GM21825 (cell line): Measurements from ENCODE around the gene MRPS27.

Experiments
- ATAC-seq: cut with Tn5 transposase; IDR thresholded peaks from one replicate; pipeline ENCODE4 v1.9.1; 2021; ENCODE audit warnings: mild to moderate bottlenecking, moderate library complexity; ENCODE audit not compliant: unreplicated experiment

Gene MRPS27

DNA sequence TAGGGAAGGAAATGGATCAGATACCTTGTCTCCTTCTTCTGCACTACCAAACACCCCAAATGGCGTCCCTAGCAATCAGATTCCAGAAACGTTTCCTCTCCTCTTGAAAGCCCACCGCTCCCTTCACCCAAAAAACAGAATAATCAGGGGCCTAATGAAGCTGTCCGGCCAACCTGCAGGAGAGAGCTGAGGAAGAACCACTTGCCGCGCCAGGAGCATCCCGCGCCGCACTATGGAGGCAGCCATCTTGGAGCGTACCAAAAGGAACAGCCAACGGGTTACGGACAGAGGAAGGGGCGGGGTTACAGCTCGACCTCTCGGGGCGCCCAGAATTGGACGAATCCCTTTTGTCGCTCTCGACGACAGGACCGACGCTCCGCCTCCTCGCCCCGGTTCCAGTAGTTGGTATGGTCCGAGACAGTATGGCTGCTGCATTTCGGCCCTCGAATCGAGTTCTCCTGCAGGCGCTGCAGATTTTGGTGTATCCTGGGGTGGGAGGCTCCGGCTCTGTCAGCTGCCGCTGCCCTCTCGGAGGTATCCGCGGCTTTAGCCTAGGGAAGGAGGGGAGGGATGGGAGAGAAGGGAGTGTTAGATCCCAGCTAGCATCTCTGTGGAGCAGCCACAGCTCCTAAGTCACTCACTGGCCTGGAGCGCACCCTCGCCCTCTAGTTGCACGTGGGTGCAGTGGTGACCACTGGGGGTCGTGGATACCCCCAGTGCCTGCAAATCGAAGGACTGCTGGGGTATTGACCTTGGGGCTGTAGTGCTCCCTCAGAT, at the start of gene MRPS27, which contains the start of gene PTCD2:
MRPS27 (minus strand) TSS at position 265 of the 777 bp plus-strand sequence; CDS start at position 246, 19 bp downstream.
PTCD2 (plus strand) TSS at position 398 of the 777 bp plus-strand sequence; CDS start at position 408, 10 bp downstream.
- peak; percentile 99 for ATAC-seq

DNA sequence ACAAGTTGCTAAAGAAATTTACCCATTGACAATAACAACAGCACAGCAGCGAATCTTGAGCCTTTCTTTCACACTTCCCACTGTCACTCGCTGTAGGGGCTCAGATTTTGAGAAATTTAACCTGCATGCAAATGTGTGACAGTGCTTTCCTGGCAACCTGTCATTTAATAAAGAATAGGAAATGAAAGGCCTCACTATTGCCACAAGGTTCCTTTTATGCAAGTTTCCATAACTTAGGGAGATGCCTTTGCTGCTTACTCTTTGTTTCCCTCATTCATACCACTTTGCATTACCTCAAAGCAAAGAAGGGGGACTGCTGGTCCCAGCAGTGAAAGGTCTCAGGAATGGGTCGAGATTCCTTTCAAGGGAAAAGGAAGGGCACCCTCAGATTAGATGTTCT, 49.7 kb upstream of the MRPS27 start:
- ATAC-seq, result no peak

DNA sequence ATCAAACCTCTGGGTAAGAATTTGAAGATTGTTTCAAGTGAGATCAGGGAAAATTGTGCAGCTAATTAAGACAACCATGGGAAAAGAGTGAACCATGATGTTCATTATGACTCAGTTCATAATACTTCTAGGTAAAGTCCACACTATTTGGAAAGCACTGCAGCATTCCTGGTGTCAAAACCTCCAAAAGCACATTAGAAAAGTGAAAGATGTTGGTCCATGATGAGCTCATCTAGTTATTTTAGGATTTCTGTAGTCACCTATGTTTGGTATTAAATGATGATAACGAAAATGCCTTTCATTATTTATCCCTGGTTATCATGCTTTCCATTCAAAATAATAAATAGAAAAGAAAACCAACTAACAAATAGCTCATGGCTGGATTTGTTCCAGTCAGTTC, 49.3 kb upstream of the MRPS27 start:
- no peak for ATAC-seq

DNA sequence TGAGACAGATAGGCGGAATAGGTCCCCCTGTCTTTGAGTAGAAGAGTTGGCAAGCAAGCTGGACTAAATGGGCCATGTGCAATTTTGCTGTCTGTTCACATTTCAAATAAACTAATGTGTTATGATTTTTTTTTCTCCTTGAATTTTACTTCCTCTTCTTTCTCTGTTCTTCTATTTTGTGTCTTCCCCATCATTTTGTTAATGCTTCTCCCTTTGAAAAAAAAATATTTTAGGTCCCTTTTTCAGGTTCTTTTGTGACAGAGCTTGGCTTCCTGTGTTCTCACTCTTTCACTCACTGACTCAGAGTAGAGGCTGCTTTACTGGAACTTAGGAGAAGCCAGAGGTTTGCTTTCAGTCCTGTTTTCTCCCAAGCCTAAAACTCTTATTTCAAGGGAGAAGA, 48.2 kb upstream of the MRPS27 start:
- no peak for ATAC-seq

DNA sequence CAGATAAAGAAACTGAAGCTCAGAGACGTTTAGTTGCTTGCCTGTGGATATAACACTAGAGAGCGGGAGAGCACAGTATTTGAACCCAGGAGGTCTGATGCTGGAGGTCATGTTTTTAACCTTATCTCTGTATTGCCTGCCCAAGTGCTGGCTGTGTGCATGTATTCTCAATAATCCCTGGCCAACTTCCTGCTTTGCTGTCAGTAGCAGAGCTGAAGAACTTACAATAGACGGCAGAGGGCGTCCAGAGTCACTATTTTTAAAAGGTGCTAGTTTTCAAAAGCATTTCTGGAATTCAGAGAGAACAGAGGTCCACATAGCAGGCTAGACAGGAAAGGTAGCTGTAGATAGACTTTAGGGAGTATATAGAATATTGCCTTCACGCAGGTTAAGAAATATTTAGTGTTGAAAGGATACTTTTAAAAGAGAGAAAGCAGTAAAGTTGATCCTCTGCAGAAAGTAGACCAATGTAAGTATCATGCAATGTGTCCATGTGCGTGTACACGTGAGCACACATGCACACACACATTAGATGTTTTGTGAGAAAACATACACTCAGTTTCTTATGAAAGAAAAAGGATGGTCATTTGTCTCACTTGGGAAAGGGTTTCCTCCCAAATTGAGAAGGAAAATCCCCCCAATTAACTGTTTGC, 46.4 kb upstream of the MRPS27 start:
- peak; percentile 80 for ATAC-seq

DNA sequence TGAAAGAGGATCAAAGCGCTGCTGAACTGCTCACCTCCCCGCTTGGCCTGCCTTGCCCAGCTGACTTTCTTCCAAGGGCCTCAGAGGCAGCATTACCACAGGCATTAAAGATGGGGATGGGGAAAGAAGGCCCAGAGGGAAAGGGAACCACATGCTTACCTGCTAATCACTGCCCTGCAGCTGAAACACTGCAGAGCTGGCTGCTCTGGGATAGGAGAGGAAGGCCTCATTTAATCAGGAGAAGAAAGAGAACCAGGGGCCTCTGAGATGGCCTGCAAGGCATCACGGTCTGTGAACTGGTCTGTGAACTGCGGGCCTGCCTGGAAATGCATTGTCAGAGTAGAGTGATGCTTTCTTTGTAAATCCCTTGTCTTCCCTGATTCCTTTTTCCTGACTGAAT, 44.9 kb upstream of the MRPS27 start:
- no peak for ATAC-seq

DNA sequence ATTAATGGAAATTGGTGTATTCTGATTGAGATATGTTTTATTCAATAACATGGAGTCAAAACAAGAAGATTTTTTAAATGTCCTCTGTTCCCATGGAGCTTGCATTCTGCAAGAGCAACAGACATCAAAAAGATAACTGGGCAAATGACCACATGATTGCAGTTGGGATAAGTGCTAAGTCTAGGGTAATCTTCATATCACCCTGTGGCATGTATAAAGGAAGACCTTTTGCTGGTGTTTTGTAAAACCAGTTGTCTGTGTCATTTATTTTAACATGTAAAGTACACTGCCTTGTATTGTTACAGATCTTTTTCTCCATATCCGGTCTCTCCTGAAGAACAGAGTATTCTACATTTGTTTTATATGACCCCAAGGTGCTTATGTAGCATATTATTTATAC, 44.1 kb upstream of the MRPS27 start:
- no peak for ATAC-seq

DNA sequence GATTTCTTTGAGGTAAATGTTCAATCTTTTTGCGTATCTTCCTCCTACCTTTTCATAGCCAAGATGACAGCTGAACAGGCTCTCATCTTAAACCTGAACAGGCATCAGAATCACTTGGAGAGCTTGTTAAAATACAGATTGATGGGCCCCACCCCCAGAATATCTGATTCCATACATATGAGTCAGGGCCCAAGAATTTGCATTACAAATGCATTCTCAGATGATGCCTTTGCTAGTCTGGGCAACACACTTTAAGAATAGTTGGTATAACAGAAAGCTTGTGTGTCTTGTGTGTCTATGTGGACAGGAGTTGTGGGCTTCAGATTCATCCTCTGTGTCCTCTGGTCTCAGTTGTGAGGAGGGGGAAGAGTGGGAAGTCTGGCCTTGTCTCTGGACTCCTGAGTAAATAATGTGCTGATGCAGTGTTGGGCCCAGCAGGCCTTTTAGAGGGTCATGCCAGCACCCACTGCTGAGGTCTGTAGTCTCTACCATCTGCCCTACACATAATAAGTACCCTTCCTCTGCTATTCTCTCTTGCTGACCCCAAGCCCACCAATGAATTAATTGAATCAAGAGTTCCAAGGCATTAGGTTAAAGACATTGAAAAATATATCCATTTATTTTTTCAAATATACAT, 43.2 kb upstream of the MRPS27 start:
- ATAC-seq, result no peak

DNA sequence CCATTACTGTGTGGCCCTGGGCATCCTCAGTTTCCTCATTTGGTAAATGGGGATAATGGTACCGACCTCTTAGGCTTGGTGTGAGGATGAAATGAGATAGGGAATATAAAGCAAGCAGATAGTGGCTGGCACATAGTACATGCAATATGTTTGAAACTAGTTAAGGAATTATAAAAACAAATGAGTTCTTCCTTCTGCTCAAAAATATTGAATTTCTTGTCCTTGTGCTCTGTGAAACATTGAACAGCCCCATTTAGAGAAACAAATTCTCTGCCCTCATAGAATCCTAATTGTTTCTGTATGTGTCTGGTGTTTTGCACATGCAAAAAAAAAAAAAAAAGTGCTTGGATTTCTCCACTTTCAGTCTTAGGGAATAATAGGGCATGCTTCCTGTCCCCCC, 39.8 kb upstream of the MRPS27 start:
- no peak for ATAC-seq

DNA sequence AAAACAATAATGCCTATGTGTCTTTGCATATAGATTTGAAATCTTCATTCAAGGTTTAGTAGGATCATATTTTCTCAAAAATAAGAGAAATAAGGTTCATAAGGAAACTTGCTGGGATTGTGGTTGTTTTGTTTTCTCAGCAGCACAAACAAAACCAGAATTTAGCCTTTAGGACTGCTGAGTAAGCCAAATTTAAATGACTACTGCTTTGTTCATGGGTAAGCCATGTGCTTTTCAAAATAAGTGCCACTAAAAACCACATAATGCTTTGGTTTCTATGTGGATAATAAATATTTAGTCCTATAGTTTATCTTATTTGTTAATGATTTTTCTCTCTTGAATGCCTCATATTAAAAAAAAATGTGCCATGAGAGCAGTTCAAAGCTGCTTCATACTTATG, 38.9 kb upstream of the MRPS27 start:
- ATAC-seq, result no peak

DNA sequence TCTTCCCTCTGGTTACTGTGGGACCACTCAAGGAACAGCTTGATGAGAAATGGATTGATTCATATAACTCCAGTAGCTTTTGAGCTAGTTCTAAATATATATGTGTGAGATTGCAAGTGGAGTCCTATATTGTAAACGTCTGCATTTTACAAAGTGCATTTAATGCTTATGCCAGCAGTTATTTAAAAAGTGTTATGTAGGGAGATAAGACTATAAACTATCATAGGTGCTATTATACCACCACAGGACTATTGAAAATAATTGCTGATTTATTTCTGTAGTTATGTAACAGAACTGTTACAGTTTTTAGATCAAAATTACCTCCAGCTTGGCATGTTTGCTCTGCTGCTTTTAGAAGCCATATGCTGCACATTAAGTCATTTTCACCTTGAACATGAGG, 36.3 kb upstream of the MRPS27 start:
- ATAC-seq, result no peak

DNA sequence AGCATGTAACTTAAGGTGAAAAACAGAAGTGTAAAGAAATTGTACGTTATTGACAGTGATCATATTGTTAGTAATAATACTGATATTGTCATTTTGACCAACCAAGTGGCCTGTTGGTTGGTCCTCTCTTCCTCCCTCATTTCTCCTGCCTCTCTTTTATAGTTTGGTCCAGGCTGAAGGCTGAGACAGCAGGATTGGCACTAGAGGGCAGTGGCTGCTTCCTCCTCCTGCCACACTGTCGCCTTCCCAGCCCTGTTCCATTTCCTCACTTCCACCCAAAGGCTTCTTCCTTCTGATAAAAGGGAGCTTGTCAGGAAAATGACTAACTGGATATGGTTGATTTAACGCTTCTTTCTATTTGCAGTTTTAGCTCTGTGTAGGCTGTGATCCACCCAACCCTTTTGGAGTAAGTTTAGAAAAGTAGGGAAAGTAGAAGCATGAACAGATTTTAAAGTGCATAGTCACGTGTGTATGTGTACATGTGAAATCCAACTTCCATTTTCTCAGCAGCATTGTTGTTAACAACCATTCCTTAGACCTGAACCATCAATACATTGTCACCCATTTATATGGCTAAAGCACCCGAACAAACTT, 35.8 kb upstream of the MRPS27 start:
- ATAC-seq, result no peak

DNA sequence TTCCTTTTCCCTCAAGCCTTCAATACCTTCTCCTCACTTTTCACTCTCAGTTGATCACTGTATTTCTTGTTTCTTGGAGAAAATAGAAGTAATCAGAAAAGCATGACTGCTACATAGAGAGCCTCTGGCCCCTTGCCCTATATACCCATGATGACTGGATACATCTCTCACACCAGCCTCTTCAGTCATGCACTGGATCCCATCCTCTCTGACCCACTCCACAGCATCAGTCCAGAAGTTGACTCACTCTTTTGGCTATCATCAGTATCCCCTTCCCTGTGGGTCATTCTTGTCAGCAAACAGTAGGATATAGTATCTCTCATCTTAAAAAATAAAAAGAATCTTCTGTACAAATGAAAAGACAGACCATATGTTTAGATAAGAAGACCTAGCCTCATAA, 33.0 kb upstream of the MRPS27 start:
- no peak for ATAC-seq

DNA sequence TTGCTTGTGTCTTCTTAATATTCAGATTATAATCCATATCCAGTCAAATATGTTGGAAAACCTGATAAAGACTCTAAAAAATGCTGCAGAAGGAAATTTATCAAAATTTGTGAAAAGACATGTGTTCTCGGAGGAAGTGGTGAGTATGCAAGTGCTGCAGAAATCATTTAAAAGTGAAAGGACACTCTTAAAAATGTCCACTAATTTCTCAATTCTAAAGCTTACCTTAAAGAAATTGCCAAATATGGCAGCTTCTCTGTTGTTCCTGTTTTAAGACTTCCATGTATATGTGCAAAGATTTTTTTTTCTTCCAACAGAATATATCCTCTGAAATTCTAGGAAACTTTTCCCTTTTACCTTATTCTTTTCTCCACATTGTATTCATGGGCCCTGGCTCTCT, 32.6 kb upstream of the MRPS27 start:
- no peak for ATAC-seq

DNA sequence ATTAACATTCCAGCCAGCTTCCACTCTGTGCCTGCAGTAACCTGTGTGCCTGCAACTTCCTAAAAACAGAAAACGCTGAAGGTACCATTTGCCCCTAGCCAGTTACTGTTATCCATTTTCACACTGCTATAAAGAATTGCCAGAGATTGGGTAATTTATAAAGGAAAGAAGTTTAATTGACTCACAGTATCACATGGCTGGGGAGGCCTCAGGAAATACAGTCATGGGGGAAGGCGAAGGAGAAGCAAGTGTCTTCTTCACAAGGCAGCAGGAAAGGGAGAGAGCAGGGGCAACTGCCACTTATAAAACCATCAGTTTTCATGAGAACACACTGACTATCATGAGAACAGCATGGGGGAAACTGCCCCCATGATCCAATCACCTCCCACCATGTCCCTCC, 31.3 kb upstream of the MRPS27 start:
- ATAC-seq, result no peak

DNA sequence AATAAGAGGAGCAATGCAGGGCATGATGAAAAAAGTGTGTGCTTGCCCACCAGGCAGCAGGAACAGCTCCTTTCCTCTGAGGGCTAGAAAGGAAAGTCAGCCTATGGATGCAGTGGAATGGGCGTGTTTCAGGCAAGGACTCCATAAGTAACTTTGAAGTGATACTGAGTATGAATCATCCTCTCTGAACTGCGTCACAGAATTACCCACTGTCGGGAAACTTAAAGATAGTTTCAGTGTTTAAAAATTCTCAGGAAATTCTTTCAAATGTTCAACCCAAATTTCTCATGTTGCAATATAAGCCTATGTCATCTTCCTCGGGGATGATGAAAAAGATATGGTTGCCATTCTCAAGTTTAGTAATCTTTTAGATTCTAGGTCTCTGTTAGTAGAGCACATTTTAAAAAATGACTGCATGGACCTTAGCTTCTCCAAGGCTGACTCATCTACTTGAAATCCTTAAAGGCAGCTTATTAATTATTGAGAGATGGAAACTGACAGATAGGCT, 27.8 kb upstream of the MRPS27 start:
- no peak for ATAC-seq

DNA sequence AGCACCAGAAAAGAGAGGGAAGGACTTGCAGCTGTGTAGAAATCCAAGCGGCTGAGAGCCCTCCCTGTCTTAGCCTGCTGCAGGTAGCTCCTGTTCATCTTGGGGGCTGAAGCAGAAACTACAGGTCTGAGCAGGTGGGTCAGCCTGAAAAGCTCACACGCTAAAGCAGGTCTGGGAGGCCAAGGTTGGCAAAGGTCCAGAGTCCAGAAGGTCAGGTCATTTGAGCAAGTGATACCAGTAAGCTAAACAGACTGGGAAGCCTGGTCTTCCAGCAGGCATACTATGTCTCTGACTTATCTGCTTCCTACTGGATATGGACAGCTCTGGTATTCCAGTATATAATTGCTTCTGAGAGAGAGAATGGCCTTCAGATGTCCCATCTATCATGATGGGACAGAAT, 26.4 kb upstream of the MRPS27 start:
- ATAC-seq, result no peak

DNA sequence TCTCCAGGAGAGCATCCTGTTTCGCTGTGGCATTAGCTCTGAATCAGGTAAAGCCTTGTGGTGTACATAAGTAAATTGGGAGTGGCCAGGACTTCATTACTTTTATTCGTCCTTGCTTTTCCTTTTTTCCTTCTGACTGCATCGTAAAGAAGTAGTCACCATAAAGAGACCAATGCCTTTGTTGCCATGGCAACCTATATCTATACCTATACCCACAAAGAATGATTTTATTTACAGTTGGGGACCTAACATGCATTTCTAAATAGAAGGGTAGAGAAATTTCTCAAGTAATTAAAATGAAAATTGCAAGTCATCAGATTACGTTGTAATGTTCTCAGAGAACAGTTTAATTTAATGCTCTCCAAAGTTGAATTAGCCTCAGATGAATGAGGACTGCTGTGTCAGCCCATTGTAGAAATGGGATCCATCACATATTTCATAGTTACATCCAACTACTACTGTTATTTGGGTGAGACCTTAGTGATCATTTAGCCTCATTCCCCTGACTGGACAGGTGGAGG, 18.7 kb upstream of the MRPS27 start:
- ATAC-seq, result no peak

DNA sequence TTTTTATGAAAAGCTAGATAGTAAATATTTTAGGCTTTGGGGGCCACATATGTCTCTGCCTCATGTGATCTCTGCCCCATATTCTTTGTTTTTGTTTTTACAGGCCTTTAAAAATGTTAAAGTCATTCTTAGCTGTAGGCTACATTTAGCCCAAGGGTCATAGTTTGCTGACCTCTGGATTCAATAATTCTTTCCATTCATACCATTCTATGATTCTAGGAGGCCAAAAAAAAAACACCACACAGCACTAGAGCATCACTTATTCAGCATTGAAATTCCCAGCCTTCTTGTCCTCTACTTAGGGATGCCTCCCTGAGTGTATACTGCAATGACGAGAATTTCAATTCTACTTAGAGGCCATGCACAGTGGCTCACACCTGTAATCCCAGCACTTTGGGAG, 17.1 kb upstream of the MRPS27 start:
- no peak for ATAC-seq

DNA sequence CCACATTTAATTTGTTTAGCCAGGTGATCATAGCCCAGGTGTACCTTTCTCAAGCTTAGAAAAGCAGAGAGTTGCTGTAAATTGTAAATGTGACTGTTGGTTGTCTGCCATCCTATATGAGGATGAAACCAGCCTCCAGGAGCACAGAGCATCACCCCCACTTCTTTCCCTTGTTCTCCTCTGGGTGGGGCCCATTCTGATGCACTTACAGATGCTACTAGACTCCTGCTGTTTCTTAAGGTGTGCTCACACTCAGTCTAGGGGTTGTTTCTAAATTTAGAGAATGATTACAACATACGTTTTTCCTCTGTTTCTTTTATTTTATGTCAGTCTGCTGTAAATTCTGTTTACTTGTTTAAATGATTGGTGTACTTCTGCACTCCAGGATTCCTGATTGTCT, 10.7 kb upstream of the MRPS27 start:
- no peak for ATAC-seq

DNA sequence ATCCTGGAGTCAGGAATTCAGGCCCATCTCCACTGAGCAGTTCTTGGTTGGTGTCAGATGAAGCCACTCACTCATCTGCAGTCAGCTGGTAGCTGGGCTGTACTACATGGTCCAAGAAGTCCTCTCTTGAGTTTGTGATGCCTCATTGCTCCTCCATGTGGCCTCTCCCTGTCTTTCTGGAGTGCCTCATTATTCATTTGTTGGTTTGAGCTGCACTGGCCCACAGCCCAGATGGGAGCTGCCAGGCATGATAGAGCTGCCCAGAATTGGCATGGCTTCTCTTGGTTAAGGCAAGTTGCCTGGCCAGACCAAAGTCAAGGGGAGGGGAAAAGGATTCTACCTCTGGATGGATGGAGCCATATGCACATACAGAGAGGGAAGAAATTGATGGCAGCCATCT, 8.1 kb upstream of the MRPS27 start:
- no peak for ATAC-seq
